SIG-M5 treated with dmso at 0.1 percent for 504 hours (cell line): ENCODE results near the gene POTEM.
"Not testable (repeated sequence)": the region's sequence is repeated elsewhere in the genome, so short reads cannot be mapped to it uniquely, and the experiment has no call there.

Experiments used
- DNase-seq: peaks from one replicate; lab custom pipeline; 2025; ENCODE audit not compliant: unreplicated experiment; lab: John Stamatoyannopoulos, UW

POTEM gene

DNA sequence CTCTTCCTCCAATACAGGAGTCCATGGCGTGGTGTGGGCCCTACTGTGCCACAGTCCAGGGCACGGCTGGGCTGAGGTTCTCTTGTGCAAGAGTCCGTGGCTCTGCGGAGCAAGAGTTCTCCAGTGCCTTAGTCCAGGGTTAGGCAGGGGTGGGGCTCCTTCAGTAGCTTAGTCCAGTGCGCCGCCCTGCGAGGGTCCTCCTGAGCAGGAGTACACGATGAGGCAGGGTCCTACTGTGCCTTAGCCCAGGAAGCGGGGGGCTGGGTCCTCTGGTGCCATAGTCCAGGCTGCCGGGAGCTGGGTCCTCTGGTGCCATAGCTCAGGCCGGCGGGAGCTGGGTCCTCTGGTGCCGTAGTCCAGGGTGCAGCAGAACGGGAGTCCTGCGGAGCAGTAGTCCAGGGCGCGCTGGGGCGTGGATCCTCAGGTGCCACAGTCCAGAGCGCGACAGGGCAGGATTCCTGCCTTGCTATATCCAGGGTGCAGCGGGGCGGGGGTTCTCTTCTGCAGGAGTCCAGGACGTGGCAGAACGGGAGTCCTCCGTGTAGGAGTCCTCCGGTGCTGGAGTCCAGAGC, 69.7 kb downstream of the POTEM start:
- DNase-seq, result not testable (repeated sequence)

DNA sequence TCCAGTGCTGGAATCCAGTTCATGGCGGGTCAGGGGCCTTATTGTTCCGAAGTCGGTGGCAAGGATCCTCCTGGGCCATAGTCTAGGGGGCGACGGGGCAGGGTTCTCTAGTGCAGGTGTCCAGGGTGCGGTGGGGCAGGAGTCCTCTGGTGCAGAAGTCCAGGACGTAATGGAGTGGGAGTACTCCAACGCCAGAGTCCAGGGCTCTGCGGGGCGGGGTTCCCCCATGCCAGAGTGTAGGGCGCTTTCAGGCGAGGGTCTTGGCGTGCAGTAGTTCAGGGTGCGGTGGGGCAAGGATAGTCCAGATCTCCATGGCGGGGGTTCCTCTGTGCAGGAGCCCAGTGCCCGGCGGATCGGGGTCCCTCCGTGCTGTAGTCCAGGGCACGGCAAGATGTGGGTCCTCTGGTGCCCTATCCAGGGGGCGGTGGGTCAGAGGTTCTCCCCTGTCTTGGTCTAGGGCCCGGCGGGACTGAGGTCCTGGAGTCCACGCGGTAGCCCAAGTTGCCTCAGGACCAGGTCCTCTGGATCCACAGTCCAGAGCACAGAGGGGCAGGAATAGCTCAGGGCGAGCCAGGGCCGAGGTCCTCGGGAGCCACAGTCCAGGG, 70.9 kb downstream of the POTEM start:
- DNase-seq, result not testable (repeated sequence)

DNA sequence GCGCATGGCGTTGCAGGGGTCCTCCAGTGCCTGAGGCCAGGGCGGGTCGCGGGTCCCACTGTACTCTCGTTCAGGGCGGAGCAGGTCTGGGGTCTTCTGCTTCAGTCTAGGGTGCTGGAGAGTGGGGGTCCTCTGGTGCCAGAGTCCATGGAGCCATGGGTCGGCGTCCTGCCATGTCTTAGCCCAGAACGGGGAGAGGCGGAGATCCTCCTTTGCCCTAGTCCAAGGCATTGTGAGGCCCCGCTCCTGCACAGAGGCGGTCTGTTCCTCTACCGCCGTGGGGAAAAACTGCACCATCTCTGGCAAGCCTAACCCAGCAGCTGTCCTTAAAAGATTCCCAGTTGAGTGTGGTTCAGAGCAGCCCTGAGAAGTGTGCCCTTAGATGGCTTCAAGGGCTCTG, 71.6 kb downstream of the POTEM start:
- DNase-seq, result not testable (repeated sequence)

DNA sequence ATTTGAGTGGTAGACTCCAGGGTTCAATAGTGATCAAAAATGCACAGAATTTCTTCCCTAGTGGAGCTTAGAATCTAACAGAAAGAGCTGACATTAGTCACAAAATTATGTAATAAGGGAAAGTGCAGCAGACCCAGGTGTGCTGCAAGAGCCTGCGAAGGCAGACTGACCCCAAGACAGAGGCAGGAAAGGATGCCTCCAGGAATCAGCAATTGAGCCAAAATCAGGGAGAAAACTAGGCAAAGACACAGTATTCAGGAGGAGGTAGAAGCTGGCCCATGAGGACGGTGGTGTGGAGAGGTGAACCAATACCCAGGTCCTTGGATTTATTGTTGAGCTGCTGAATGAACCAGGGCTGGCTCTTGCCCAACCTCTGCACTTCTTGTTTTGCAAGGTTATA, 76.2 kb downstream of the POTEM start:
- not testable (repeated sequence) for DNase-seq
